Chondrocyte (in vitro differentiated cells): ENCODE results near the gene PSAP. TPM values are rescaled to one million over a fixed set of nuclear protein-coding genes. Genes with fewer than 3 reads are reported as not detected.

Experiments
- DNase-seq: peaks from one replicate; pipeline ENCODE4 v3.0.0; 2021; ENCODE audit warnings: mixed read lengths, low spot score
- H3K27ac Mint-ChIP-seq: one replicate; pipeline ENCODE4 v1.8.0; 2021; ENCODE audit warnings: mild to moderate bottlenecking, moderate library complexity, mixed read lengths; ENCODE audit not compliant: unreplicated experiment
- H3K27me3 Mint-ChIP-seq: 2 replicates; pipeline ENCODE4 v1.8.0; 2021; ENCODE audit warnings: low read depth, mixed read lengths
- H3K36me3 Mint-ChIP-seq: 2 replicates; pipeline ENCODE4 v1.8.0; 2021; ENCODE audit warnings: low read depth, mixed read lengths
- H3K4me1 Mint-ChIP-seq: 2 replicates; pipeline ENCODE4 v1.8.0; 2021; ENCODE audit warnings: low read depth, mild to moderate bottlenecking, mixed read lengths
- H3K4me3 Mint-ChIP-seq: one replicate; pipeline ENCODE4 v1.8.0; 2021; ENCODE audit warnings: mild to moderate bottlenecking, moderate library complexity, mixed read lengths; ENCODE audit not compliant: unreplicated experiment
- H3K9me3 Mint-ChIP-seq: 2 replicates; pipeline ENCODE4 v1.8.0; 2021; ENCODE audit warnings: low read depth, mixed read lengths
- total RNA-seq: library from RNA; stranded (reverse); gene quantifications from 3 replicates; pipeline ENCODE4 v1.2.1, GENCODE V29; 2021
- TF ChIP-seq, protein P1 (sequence below): fragments of 200-600 bp; sonication (generic); IDR thresholded peaks from 2 replicates; pipeline ENCODE4 v1.5.0; 2021; ENCODE audit warnings: antibody characterized with exemption, mild to moderate bottlenecking, moderate library complexity

Gene PSAP
- total RNA-seq, 1 donor from 2014 or later: 970 TPM

DNA sequence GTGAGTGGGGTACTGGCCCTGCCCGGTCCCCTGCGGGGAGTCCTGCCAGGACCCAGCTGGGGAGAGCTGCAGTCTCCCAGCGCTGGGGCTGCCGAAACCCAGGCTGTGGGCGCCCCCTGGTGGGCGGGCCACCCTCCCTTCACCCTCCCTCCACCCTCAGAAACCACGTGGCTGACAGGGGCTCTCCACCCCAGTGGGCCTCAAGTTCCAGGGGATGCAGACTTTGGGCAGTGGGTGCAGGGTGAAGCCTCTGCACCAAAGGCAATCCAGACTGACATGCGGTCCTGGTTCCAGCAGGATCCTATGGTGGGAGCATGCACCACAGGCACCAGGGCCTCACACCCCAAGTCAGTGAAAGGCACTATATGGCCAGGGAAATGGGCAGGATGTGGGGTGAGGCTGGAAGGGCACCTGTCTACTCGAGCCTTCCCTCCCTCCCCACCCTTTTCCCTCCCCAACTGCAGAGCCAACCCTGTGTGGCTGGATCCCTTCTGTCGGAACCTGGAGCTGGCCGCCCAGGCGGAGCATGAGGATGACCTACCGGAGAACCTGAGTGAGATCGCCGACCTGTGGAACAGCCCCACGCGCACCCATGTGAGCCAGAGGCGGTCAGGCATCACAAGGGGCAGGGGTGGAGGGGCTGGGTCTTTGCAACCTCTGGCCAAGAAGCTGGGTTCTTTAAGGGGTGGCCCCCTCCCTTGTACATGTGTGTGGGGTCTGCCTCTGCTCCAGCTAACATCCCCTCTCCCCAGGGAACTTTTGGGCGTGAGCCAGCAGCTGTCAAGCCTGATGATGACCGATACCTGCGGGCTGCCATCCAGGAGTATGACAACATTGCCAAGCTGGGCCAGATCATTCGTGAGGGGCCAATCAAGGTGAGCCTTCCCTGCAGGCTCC lies 38.8 kb downstream of the PSAP start:
- Mint-ChIP-seq H3K27ac (no peak overlapping the region), H3K9me3 (no peaks in the 10 kb centered on the region), H3K4me3 (no peak overlapping the region), H3K4me1 (no peaks in the 10 kb centered on the region), H3K27me3 (peaks cover 10% of the 10 kb centered on the region), H3K36me3 (peaks cover 19% of the 10 kb centered on the region)
- DNase-seq: no peak
- TF ChIP-seq, protein P1, sequence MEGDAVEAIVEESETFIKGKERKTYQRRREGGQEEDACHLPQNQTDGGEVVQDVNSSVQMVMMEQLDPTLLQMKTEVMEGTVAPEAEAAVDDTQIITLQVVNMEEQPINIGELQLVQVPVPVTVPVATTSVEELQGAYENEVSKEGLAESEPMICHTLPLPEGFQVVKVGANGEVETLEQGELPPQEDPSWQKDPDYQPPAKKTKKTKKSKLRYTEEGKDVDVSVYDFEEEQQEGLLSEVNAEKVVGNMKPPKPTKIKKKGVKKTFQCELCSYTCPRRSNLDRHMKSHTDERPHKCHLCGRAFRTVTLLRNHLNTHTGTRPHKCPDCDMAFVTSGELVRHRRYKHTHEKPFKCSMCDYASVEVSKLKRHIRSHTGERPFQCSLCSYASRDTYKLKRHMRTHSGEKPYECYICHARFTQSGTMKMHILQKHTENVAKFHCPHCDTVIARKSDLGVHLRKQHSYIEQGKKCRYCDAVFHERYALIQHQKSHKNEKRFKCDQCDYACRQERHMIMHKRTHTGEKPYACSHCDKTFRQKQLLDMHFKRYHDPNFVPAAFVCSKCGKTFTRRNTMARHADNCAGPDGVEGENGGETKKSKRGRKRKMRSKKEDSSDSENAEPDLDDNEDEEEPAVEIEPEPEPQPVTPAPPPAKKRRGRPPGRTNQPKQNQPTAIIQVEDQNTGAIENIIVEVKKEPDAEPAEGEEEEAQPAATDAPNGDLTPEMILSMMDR: peak; percentile 83

DNA sequence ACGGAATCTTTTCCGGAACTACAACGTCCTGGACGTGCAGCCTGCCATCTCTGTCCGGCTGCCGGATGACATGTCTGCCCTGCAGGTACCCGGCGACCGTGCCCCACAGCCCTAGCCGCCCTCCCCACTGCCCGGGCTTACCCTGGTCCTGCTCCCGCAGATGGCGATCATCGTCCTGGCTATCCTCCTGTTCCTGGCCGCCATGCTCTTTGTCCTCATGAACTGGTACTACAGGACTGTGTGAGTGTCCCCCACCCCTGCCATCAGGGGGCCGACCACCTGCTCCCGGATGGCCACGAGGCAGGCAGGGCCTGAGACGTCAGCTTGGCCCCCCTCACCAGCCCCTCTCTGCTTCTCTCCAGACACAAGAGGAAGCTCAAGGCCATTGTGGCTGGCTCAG lies 39.7 kb downstream of the PSAP start:
- H3K27ac Mint-ChIP-seq: no peak overlapping the region
- H3K36me3 Mint-ChIP-seq: peaks cover 12% of the 10 kb centered on the region
- TF ChIP-seq, protein P1: no peak
- H3K4me1 Mint-ChIP-seq: no peaks in the 10 kb centered on the region
- H3K4me3 Mint-ChIP-seq: no peak overlapping the region
- peaks cover 12% of the 10 kb centered on the region for H3K27me3 Mint-ChIP-seq
- no peaks in the 10 kb centered on the region for H3K9me3 Mint-ChIP-seq
- no peak for DNase-seq

DNA sequence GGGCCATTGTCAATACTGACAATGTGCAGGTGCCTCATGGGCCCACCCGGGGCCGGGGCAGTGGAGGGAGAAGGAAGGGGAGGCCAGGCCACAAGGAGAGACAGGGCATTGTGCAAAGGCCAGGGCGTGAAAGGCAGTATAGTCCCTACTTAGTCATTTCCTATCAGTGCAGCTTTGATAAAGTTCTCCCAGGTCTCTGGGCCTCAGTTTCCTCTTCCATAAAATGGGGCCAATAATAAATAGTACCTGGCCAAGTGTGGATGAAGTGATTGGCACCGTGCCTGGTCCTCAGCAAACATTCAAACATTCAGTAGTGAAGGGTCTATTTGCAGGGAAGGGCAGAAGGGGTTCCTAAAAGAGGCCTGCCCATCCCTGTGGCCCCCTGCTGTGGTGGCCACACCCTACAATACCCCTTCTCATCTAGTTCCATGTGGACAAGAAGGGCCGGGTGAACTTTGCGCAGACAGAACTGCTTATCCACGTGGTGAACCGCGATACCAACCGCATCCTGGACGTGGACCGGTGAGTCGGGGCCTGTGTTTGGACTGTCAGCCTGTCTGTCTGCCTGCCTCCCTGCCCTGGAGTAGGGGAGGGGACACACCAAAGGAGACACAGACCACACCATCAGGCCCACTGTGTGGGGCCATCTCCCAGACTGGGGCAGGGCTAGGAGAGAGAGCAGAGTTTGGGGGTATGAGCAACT lies 40.9 kb downstream of the PSAP start:
- TF ChIP-seq, protein P1: no peak
- Mint-ChIP-seq H3K4me1 (no peaks in the 10 kb centered on the region), H3K27ac (no peak overlapping the region), H3K36me3 (peaks cover 6% of the 10 kb centered on the region), H3K9me3 (no peaks in the 10 kb centered on the region), H3K27me3 (peaks cover 18% of the 10 kb centered on the region), H3K4me3 (no peak overlapping the region)
- DNase-seq: no peak

DNA sequence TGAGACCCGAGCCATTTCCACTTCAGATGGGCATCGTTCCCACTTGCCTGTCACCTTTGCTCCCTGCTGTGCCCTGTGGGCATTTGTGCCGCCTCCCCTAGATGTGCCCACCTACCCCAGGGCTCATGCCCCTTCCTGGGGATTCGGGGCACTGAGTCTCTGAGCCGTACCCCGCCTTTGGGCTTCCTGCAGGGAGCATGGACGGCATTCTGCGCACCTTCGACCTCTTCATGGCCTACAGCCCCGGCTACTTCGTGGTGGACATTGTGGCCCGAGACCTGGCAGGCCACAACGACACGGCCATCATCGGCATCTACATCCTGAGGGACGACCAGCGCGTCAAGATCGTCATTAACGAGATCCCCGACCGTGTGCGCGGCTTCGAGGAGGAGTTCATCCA lies 41.4 kb downstream of the PSAP start:
- H3K27me3 Mint-ChIP-seq: peaks cover 19% of the 10 kb centered on the region
- H3K4me1 Mint-ChIP-seq: no peaks in the 10 kb centered on the region
- peaks cover 5% of the 10 kb centered on the region for H3K36me3 Mint-ChIP-seq
- no peak overlapping the region for H3K4me3 Mint-ChIP-seq
- H3K9me3 Mint-ChIP-seq: no peaks in the 10 kb centered on the region
- no peak overlapping the region for H3K27ac Mint-ChIP-seq
- TF ChIP-seq, protein P1: no peak
- DNase-seq: no peak

DNA sequence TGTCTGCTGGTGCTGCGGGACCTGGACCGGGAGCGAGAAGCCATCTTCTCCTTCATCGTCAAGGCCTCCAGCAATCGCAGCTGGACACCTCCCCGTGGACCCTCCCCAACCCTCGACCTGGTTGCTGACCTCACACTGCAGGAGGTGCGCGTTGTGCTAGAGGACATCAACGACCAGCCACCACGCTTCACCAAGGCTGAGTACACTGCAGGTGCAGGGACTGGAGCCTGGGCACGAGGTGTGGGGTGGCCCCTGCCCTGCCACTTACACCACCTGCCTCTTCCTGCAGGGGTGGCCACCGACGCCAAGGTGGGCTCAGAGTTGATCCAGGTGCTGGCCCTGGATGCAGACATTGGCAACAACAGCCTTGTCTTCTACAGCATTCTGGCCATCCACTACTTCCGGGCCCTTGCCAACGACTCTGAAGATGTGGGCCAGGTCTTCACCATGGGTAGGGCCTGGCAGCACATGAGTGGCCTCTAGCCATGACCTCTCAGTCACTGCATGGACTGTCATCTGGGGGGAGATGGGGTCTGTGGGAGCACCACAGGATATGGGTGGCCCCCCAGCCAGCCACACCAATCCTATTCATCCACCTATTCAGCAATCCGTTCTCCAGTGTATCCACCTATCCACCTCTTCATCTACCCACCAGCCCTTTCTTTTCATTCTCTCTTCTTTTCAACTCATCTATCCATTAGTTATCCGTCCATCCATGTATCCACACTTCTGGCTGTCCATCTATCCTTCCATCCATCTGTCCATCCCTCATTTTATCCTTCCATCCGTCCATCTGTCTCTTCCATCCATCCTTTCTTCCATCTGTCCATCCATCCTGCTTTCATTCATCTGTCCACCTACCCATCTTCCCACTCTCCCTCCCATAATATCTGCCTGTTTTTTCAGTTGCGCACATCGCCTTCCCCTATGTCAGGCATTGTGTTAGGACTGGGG lies 43.2 kb downstream of the PSAP start:
- Mint-ChIP-seq H3K36me3 (no peaks in the 10 kb centered on the region), H3K9me3 (no peaks in the 10 kb centered on the region), H3K4me1 (no peaks in the 10 kb centered on the region), H3K4me3 (no peak overlapping the region), H3K27me3 (peaks cover 21% of the 10 kb centered on the region), H3K27ac (no peak overlapping the region)
- TF ChIP-seq, protein P1: no peak
- DNase-seq: no peak
